Epithelial cell of proximal tubule (primary cell): ENCODE measurements around the gene GJC1. TPM values are rescaled to one million over a fixed set of nuclear protein-coding genes. Genes with fewer than 3 reads are reported as not detected.

Source experiments
- DNase-seq: peaks from one replicate; pipeline ENCODE4 v3.0.0-alpha.2; 2011; ENCODE audit warnings: low read depth
- H3K4me3 ChIP-seq: 2 replicates; pipeline ENCODE4 v1.5.1; 2011; ENCODE audit warnings: low read depth, mild to moderate bottlenecking, low read length
- total RNA-seq: library from RNA; depleted of rRNA; stranded (reverse); fragments of >200 nt; gene quantifications from 2 replicates; pipeline ENCODE4 v1.2.3, GENCODE V29; 2015
- TF ChIP-seq, protein P1 (sequence below): conservative IDR thresholded peaks from 2 replicates; pipeline ENCODE4 v1.5.1; 2012; ENCODE audit warnings: low read depth, mild to moderate bottlenecking, low read length

Gene GJC1
- total RNA-seq, 1 donor from 2014 or later: 42.4 TPM

DNA sequence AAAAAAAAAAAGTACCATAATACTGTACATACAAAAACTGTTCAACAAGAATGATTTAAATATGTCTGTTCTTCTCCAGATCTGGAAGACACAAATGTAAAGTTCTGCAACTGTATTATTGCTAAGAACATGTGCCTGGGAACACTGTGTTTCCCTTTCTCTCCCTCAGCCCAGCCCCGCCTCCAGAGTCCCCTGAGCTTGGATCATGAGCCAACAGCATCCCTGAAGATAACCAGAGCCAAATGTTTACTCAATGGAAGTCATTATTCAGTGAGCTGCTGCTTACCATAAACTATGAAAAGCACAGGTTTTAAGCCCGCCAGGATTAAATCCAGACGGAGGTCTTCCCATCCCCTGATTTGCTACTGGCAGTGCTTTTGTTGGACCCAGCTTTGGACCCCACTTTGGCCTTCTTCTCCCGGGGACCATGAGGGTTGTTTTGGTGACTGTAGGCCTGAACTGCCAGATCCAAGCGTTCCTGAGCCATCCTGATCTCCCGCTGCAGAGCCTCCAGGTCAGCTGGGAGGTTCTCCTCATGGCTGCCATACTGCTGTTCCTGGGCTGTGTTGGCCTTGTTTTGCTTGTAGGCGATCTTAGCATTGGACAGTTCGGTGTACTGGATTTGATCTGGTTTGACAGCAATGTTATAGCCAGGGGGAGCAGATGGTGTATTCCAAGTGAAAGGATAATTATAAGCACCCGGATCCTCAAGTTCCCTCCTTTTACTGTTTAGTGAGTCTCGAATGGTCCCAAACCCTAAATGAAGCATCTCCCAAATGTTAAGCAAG, 25.6 kb downstream of the GJC1 start:
- TF ChIP-seq, protein P1, sequence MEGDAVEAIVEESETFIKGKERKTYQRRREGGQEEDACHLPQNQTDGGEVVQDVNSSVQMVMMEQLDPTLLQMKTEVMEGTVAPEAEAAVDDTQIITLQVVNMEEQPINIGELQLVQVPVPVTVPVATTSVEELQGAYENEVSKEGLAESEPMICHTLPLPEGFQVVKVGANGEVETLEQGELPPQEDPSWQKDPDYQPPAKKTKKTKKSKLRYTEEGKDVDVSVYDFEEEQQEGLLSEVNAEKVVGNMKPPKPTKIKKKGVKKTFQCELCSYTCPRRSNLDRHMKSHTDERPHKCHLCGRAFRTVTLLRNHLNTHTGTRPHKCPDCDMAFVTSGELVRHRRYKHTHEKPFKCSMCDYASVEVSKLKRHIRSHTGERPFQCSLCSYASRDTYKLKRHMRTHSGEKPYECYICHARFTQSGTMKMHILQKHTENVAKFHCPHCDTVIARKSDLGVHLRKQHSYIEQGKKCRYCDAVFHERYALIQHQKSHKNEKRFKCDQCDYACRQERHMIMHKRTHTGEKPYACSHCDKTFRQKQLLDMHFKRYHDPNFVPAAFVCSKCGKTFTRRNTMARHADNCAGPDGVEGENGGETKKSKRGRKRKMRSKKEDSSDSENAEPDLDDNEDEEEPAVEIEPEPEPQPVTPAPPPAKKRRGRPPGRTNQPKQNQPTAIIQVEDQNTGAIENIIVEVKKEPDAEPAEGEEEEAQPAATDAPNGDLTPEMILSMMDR: no peak
- no peak for DNase-seq
- H3K4me3 ChIP-seq: no peak overlapping the region

DNA sequence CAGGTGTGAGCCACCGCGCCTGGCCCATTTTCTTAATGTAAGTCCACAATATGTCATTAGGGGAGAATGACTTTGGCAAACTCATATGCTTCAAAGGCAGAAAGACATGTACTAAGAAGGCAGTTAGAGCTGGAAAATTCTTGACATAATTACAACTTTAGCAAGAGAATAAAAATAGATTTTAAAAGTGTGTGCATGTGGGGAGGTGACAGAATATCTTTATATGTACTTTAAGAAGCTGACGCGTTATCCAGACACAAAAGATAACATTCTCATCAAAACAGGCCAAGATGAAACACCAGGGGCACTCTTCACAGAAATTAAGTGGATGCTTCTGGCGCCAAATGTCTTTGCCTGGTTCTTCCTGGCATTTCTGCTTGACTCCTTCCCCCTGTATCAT, 28.2 kb downstream of the GJC1 start:
- no peak overlapping the region for H3K4me3 ChIP-seq
- TF ChIP-seq, protein P1: no peak
- DNase-seq: no peak

DNA sequence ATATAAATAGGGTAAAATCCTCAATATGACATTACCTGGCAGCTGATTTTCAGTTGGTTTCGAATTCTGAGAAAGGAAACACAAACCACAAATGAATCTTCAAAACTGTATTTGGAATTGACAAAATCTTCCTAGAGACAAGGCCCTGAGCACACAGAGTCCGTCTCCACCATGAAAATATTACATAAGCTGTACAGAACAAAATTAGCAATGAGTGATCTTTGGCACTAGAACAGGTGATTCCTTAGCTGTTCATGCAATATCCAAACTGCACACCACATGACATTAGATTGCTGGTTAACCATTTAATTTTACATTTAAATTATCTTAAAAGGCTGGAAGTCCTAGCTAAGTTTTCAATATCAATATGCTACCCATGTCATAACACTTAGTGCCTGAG, 31.7 kb downstream of the GJC1 start:
- DNase-seq: no peak
- H3K4me3 ChIP-seq: no peak overlapping the region
- TF ChIP-seq, protein P1: no peak

DNA sequence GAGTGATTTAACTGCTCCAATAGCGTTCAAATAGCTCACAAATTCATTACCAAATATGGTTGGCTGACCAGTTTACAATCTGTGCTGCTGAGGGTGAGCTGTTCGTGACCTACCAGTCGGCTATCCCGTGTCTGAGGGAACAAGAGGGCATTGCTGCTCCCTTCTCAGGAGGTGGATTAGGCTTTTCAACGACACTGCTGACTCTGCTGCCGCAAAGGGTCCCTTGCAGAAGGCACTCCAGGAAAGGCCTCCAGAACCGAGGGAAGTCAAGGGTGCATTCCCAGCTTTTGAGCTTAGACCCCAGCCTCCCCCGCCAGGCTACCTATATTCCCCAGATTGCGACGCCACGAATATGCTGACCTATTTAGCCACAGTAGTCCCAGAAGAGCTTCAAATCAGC, 32.3 kb downstream of the GJC1 start:
- DNase-seq: no peak
- H3K4me3 ChIP-seq: no peak overlapping the region
- TF ChIP-seq, protein P1: no peak

DNA sequence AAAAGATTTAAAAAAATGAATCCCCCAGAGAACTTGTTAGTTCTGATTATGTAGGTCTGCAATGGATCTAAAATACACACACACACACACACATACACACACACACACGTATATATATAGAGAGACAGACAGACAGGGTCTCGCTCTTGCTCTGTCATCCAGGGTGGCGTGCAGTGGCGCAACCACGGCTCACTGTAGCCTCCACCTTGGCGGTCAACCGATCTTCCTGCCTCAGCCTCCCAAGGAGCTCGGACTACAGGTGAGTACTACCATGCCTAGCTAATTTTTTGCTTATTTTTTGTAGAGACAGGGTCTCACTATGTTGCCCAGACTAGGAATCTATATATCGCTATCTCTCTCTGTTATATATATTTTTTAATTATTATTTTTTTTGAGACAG, 33.4 kb downstream of the GJC1 start:
- H3K4me3 ChIP-seq: no peak overlapping the region
- no peak for DNase-seq
- TF ChIP-seq, protein P1: no peak

DNA sequence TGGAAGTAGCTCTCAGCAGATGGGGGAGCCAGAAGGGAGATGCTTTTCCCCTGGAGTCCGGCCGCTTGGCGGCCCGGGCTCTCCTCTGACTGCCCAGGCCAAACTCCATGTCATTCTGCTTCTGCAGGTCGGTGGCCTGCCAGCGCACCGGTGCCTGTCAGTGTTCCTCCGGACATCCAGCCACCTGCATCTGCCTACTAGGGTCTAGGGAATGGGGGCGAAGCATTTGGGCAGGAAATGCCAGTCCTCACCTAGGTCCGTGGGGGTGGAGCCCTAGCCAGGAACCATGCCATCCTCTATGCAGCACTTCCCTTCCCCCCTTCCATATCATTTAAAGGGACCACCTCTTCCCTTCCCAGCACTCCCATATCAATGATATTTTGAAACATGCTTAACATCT, 34.2 kb downstream of the GJC1 start:
- no peak for DNase-seq
- TF ChIP-seq, protein P1: no peak
- H3K4me3 ChIP-seq: no peak overlapping the region

DNA sequence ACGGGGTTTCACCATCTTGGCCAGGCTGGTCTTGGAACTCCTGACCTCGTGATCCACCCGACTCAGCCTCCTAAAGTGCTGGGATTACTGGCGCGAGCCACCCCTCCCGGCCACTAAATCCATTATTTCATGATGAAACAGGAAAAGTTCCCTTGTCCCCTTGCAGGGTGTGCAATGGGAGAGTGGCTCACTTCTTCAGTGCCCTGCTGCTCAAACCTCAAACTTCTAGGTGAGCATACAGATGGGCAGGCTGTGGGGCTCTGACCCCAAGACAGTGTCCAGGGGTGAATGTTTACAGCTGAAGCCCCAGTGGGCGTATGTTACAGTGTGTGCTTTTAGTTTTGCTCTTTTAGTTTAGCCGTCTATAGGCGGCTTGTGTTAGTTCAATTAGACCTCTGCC, 34.7 kb downstream of the GJC1 start:
- no peak overlapping the region for H3K4me3 ChIP-seq
- TF ChIP-seq, protein P1: no peak
- DNase-seq: no peak
